ENCODE results near the gene PNMA6E.

DNA sequence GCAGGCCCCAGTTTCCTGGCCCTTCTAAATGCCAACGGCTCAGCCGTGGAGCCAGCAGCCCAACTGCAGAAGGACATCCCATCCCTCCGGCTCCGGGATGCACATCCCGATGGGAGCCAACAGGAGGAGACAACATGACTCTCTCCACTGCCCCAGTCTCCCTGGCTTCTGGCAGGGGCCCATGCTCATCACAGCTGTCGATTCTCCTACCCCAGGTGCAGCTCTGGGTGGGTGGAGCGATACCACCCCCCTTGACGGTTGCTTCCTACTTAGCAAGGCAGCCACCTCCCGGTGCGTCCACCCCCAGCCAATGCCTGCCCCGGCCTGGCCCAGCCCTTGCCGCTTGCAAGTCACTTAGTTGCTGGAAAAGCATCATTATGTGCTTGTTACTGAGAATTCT lies 47.7 kb downstream of the PNMA6E start:
- TF ChIP-seq, protein P1, sequence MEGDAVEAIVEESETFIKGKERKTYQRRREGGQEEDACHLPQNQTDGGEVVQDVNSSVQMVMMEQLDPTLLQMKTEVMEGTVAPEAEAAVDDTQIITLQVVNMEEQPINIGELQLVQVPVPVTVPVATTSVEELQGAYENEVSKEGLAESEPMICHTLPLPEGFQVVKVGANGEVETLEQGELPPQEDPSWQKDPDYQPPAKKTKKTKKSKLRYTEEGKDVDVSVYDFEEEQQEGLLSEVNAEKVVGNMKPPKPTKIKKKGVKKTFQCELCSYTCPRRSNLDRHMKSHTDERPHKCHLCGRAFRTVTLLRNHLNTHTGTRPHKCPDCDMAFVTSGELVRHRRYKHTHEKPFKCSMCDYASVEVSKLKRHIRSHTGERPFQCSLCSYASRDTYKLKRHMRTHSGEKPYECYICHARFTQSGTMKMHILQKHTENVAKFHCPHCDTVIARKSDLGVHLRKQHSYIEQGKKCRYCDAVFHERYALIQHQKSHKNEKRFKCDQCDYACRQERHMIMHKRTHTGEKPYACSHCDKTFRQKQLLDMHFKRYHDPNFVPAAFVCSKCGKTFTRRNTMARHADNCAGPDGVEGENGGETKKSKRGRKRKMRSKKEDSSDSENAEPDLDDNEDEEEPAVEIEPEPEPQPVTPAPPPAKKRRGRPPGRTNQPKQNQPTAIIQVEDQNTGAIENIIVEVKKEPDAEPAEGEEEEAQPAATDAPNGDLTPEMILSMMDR (IDR thresholded peaks at IDR 0.05; ENCODE audit: poor library complexity, severe bottlenecking) = no peak
- TF ChIP-seq POLR2AphosphoS5 (IDR thresholded peaks at IDR 0.05) (no peak), EZH2 (IDR thresholded peaks at IDR 0.05; ENCODE audit: borderline replicate concordance, insufficient read depth, low read length, poor library complexity, severe bottlenecking) (no peak), TAF1 (IDR thresholded peaks at IDR 0.05; ENCODE audit: low read depth) (no peak), MXI1 (conservative IDR thresholded peaks at IDR 0.05; ENCODE audit: poor library complexity, severe bottlenecking) (no peak), SMC3 (conservative IDR thresholded peaks at IDR 0.05; ENCODE audit: poor library complexity) (no peak), EP300 (conservative IDR thresholded peaks at IDR 0.05; ENCODE audit: poor library complexity, severe bottlenecking) (no peak)
- TF ChIP-seq, protein P2, sequence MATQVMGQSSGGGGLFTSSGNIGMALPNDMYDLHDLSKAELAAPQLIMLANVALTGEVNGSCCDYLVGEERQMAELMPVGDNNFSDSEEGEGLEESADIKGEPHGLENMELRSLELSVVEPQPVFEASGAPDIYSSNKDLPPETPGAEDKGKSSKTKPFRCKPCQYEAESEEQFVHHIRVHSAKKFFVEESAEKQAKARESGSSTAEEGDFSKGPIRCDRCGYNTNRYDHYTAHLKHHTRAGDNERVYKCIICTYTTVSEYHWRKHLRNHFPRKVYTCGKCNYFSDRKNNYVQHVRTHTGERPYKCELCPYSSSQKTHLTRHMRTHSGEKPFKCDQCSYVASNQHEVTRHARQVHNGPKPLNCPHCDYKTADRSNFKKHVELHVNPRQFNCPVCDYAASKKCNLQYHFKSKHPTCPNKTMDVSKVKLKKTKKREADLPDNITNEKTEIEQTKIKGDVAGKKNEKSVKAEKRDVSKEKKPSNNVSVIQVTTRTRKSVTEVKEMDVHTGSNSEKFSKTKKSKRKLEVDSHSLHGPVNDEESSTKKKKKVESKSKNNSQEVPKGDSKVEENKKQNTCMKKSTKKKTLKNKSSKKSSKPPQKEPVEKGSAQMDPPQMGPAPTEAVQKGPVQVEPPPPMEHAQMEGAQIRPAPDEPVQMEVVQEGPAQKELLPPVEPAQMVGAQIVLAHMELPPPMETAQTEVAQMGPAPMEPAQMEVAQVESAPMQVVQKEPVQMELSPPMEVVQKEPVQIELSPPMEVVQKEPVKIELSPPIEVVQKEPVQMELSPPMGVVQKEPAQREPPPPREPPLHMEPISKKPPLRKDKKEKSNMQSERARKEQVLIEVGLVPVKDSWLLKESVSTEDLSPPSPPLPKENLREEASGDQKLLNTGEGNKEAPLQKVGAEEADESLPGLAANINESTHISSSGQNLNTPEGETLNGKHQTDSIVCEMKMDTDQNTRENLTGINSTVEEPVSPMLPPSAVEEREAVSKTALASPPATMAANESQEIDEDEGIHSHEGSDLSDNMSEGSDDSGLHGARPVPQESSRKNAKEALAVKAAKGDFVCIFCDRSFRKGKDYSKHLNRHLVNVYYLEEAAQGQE (IDR thresholded peaks at IDR 0.05; ENCODE audit: borderline replicate concordance) = no peak
